GM12865 (cell line): ENCODE results near the gene RFX2.

Source experiments
- DNase-seq: peaks from one replicate; pipeline ENCODE4 v3.0.0; 2010; ENCODE audit warnings: low read depth
- H3K4me3 ChIP-seq: 2 replicates; pipeline ENCODE4 v1.5.1; 2011; ENCODE audit warnings: mild to moderate bottlenecking, low read depth, low read length, control low read depth
- TF ChIP-seq, protein P1 (sequence below): IDR thresholded peaks from 2 replicates; pipeline ENCODE4 v1.5.1; 2011; ENCODE audit warnings: low read length, control low read depth, low read depth, inconsistent platforms; ENCODE audit not compliant: insufficient read depth; ENCODE audit errors: missing control alignments

The RFX2 gene

DNA sequence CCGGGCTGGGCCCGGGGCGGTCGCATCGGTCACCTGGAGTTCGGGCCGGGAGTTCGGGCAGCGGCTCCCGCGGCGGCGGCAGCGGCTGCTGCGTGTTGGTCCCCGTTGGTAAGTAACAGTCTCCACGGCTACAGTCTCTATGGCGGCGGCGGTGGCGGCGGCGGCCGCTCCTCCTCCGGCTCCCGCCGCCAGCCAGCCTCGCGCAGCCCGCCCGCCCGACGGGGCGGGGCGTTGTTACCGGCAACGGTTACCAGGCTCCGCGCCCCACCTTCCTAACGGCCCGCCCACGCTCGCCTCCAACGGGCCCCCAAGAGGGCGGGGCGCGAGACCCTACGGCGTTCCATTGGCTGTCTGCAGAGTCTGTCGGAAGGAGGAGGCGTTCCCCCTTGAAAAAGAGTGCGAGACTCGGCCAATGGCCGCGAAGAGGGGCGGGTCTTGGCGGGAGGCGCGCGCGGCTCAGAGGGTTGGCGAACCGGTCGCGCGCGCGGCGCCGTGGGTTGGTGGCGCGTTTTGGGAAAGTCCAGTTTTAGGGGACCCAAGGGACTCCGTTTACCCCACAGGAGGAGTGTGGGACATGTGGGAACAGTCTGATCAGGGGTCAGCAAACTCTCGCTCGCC, at the start of gene RFX2:
Gene RFX2 (minus strand): TSS at position 141 of the 618 bp plus-strand sequence. CDS start 63,004 bp downstream, outside the sequence.
- TF ChIP-seq, protein P1, sequence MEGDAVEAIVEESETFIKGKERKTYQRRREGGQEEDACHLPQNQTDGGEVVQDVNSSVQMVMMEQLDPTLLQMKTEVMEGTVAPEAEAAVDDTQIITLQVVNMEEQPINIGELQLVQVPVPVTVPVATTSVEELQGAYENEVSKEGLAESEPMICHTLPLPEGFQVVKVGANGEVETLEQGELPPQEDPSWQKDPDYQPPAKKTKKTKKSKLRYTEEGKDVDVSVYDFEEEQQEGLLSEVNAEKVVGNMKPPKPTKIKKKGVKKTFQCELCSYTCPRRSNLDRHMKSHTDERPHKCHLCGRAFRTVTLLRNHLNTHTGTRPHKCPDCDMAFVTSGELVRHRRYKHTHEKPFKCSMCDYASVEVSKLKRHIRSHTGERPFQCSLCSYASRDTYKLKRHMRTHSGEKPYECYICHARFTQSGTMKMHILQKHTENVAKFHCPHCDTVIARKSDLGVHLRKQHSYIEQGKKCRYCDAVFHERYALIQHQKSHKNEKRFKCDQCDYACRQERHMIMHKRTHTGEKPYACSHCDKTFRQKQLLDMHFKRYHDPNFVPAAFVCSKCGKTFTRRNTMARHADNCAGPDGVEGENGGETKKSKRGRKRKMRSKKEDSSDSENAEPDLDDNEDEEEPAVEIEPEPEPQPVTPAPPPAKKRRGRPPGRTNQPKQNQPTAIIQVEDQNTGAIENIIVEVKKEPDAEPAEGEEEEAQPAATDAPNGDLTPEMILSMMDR: no peak
- peak within 1 kb of the TSS; percentile 69 for H3K4me3 ChIP-seq

DNA sequence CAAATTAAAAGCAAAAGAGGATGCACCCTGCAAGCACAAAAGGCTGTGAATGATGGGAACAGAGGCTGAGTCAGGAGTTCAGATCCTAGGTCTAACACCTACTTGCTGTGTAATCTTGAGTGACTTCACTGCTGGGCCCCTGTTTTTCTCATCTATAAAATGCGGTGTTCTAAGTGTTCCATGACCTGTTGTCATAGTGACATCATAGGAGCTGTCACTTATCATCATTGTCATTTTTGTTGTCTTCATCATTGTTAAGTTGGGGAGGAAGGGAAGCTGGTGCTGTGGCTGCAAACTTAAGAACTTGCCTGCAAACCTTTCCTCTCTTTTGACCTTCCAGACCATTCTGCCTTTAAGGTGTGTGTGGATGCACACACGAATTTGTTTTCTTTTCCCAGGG, 45.7 kb upstream of the RFX2 start:
- TF ChIP-seq, protein P1: no peak
- DNase-seq: no peak
- no peak overlapping the region for H3K4me3 ChIP-seq

More for the DNA sequence above, at the start of gene RFX2:
- peak; percentile 99 for DNase-seq

DNA sequence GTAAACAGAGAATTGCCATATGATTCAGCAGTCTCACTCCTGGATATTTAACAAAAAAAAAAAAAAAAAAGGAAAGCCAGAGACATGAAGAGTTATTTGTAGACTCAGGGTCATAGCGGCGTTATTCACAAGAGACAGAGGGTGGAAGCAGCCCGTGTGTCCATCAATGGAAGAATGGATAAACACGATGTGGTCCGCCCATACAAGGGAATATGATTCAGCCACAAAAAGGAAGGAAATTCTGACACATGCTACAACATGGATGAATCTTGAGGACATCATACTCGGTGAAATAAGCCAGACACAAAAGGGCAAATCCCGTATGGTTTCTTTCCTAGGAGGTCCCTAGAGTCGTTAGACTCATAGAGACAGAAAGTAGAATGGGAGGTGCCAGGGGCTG, 40.0 kb upstream of the RFX2 start:
- no peak for DNase-seq
- TF ChIP-seq, protein P1: no peak
- no peak overlapping the region for H3K4me3 ChIP-seq

DNA sequence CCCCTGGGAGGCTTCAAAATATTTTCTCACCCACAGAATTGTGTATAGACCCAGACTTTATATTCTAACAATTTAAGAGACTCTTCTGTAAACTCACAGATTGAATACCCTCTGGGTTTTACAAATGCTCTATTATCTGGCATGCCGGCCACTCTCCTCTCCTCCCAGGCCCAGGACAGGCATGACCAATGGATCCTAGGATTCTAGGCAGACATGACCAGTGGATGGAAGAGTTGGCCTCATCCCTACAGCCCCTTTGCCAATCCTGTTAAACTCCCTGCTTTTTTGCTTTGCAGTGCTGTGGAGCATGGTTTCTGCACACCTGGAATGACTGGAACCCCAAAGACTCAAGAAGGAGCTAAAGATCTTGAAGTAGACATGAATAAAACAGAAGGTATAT, 30.9 kb upstream of the RFX2 start:
- no peak overlapping the region for H3K4me3 ChIP-seq
- no peak for DNase-seq
- TF ChIP-seq, protein P1: no peak

DNA sequence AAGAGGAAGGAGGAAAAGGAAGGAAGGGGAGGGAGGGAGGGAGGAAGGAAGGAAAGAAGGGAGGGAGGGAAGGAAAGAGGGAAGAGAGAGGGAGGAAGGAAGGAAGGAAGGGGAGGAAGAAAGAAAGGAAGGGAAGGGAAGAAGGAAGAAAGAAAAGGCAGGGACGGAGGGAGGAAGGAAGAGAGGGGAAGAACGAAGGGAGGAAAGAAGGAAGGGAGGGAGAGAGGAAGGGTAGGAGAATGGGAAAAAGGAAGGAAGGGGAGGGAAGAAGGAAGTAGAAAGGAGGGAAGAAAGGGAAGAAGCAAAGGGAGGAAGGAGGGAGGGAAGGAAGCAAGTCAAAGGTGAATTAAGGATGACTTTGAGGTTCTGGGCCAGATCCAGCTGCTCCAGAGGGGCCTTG, 28.2 kb upstream of the RFX2 start:
- TF ChIP-seq, protein P1: no peak
- no peak for DNase-seq
- no peak overlapping the region for H3K4me3 ChIP-seq

DNA sequence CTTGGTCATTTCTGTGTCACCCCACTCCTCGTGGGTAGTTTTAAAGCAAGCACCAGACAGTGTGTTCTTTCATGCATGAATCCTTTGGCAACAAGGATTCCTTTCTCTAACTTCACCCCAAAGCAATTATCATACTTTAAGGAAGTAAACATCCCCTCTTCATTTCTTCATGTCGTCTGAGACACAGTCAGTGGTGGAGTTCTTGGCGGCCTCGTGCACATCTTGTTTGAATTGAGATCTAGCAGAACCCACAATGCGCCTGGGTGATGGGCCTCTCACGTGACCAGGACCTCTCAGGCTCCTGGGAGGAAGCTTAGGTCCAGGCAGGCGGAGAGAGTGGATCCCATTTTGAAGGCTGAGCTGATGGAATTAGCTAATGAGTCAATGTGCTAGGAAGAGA, 27.8 kb upstream of the RFX2 start:
- TF ChIP-seq, protein P1: no peak
- no peak overlapping the region for H3K4me3 ChIP-seq
- peak; percentile 3 for DNase-seq

DNA sequence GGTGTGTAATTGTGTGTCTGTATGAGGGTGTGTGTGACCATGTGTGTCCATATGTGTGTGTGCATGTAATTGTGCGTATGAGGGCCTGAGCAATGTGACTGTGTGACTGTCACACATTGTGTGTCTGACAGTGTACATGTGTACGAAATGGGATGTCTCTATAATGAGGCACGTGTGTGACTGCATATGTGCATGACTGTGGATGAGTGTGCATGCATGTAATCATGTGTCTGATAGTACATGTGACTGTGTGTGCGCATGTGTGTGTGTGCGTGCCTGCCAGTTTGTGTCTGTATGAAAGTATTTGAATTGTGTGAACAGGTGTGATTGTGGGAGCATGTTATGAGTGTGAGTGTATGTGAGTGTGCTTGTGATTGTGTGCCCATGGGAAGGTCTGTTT, 22.9 kb upstream of the RFX2 start:
- H3K4me3 ChIP-seq: no peak overlapping the region
- TF ChIP-seq, protein P1: no peak
- no peak for DNase-seq
